Measurements from ENCODE around the gene MED12. TPM values are rescaled to one million over a fixed set of nuclear protein-coding genes. Genes with fewer than 3 reads are reported as not detected.

MED12 gene
- total and polyA plus RNA-seq, 2 experiments from 2014 or later: 7.1 to 40.6 TPM

DNA sequence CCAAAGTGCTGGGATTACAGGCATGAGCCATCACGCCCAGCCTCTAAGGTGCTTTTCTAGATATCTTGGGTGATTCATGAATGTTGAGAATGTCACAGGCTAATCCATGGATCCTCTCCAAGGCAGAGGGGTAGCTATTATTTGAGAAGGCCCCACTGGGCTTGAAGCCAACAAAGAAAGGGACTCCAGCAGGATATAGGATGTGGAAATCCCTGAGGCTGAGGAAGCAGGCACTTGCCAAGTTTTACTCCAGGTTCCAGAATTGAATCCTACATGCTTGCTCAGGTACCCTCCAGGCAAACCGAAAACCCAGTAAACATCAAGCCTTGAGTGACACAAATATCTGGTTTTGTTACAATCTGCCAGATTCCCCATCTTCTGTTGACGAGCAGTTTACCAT lies 42.1 kb downstream of the MED12 start:
- peaks cover 2% of the 10 kb centered on the region for H3K27me3 Mint-ChIP-seq (ENCODE audit: insufficient read depth, low read depth, poor library complexity)
- Histone ChIP-seq H3K9me2 (ENCODE audit: insufficient read depth) (no peaks in the 10 kb centered on the region), H3K27ac (ENCODE audit: low read depth) (no peak overlapping the region), H3F3A (replicated peaks; ENCODE audit: low read depth) (no peaks in the 10 kb centered on the region), H3K79me2 (replicated peaks; ENCODE audit: insufficient read depth) (no peaks in the 10 kb centered on the region), H3K36me3 (ENCODE audit: insufficient read depth) (no peaks in the 10 kb centered on the region), H3K4me2 (no peak overlapping the region), H3K4me3 (no peak overlapping the region), H3K27me3 (ENCODE audit: insufficient read depth) (no peaks in the 10 kb centered on the region), H3K4me1 (ENCODE audit: insufficient read depth) (no peaks in the 10 kb centered on the region), H2AFZ (no peak overlapping the region), H4K20me1 (replicated peaks; ENCODE audit: insufficient read depth) (no peaks in the 10 kb centered on the region)
- no peak overlapping the region for H3K4me3 Mint-ChIP-seq
- no peak overlapping the region for H3K27ac Mint-ChIP-seq
- no peak for ATAC-seq
- peaks cover 11% of the 10 kb centered on the region; the same call in 1 of the 3 replicates for H3K36me3 Mint-ChIP-seq (ENCODE audit: low read depth)
- H3K4me1 Mint-ChIP-seq: peaks cover 11% of the 10 kb centered on the region; the same call in 2 of the 3 replicates
- no peaks in the 10 kb centered on the region for H3K9me3 Mint-ChIP-seq
- no peak for DNase-seq (ENCODE audit: low spot score)
- TF ChIP-seq CREB1 (CRISPR knock-in tag; IDR thresholded peaks at IDR 0.05; ENCODE audit: low read depth) (no peak), ZNF331 (CRISPR knock-in tag; IDR thresholded peaks at IDR 0.05; ENCODE audit: low read depth) (no peak), EZH2phosphoT487 (IDR thresholded peaks at IDR 0.05; ENCODE audit: unreplicated experiment) (no peak), STAT1 (IDR thresholded peaks at IDR 0.05; ENCODE audit: unreplicated experiment) (no peak), CTCF (conservative IDR thresholded peaks at IDR 0.05; ENCODE audit: low read depth in 2 of 2) (no peak), EZH2 (IDR thresholded peaks at IDR 0.05; ENCODE audit: low read depth, unreplicated experiment) (no peak), ETS1 (IDR thresholded peaks at IDR 0.05) (no peak), ZNF114 (CRISPR knock-in tag; IDR thresholded peaks at IDR 0.05) (no peak), JUNB (IDR thresholded peaks at IDR 0.05; ENCODE audit: unreplicated experiment) (no peak), NANOG (IDR thresholded peaks at IDR 0.05; ENCODE audit: borderline replicate concordance) (no peak), POLR2AphosphoS5 (IDR thresholded peaks at IDR 0.05; ENCODE audit: low read depth) (no peak)
- TF ChIP-seq, protein P1, sequence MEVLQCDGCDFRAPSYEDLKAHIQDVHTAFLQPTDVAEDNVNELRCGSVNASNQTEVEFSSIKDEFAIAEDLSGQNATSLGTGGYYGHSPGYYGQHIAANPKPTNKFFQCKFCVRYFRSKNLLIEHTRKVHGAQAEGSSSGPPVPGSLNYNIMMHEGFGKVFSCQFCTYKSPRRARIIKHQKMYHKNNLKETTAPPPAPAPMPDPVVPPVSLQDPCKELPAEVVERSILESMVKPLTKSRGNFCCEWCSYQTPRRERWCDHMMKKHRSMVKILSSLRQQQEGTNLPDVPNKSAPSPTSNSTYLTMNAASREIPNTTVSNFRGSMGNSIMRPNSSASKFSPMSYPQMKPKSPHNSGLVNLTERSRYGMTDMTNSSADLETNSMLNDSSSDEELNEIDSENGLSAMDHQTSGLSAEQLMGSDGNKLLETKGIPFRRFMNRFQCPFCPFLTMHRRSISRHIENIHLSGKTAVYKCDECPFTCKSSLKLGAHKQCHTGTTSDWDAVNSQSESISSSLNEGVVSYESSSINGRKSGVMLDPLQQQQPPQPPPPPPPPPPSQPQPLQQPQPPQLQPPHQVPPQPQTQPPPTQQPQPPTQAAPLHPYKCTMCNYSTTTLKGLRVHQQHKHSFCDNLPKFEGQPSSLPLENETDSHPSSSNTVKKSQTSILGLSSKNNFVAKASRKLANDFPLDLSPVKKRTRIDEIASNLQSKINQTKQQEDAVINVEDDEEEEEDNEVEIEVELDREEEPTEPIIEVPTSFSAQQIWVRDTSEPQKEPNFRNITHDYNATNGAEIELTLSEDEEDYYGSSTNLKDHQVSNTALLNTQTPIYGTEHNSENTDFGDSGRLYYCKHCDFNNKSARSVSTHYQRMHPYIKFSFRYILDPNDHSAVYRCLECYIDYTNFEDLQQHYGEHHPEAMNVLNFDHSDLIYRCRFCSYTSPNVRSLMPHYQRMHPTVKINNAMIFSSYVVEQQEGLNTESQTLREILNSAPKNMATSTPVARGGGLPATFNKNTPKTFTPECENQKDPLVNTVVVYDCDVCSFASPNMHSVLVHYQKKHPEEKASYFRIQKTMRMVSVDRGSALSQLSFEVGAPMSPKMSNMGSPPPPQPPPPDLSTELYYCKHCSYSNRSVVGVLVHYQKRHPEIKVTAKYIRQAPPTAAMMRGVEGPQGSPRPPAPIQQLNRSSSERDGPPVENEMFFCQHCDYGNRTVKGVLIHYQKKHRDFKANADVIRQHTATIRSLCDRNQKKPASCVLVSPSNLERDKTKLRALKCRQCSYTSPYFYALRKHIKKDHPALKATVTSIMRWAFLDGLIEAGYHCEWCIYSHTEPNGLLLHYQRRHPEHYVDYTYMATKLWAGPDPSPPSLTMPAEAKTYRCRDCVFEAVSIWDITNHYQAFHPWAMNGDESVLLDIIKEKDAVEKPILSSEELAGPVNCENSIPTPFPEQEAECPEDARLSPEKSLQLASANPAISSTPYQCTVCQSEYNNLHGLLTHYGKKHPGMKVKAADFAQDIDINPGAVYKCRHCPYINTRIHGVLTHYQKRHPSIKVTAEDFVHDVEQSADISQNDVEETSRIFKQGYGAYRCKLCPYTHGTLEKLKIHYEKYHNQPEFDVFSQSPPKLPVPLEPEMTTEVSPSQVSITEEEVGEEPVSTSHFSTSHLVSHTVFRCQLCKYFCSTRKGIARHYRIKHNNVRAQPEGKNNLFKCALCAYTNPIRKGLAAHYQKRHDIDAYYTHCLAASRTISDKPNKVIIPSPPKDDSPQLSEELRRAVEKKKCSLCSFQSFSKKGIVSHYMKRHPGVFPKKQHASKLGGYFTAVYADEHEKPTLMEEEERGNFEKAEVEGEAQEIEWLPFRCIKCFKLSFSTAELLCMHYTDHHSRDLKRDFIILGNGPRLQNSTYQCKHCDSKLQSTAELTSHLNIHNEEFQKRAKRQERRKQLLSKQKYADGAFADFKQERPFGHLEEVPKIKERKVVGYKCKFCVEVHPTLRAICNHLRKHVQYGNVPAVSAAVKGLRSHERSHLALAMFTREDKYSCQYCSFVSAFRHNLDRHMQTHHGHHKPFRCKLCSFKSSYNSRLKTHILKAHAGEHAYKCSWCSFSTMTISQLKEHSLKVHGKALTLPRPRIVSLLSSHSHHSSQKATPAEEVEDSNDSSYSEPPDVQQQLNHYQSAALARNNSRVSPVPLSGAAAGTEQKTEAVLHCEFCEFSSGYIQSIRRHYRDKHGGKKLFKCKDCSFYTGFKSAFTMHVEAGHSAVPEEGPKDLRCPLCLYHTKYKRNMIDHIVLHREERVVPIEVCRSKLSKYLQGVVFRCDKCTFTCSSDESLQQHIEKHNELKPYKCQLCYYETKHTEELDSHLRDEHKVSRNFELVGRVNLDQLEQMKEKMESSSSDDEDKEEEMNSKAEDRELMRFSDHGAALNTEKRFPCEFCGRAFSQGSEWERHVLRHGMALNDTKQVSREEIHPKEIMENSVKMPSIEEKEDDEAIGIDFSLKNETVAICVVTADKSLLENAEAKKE (CRISPR knock-in tag; IDR thresholded peaks at IDR 0.05): no peak
- TF ChIP-seq, protein P2, sequence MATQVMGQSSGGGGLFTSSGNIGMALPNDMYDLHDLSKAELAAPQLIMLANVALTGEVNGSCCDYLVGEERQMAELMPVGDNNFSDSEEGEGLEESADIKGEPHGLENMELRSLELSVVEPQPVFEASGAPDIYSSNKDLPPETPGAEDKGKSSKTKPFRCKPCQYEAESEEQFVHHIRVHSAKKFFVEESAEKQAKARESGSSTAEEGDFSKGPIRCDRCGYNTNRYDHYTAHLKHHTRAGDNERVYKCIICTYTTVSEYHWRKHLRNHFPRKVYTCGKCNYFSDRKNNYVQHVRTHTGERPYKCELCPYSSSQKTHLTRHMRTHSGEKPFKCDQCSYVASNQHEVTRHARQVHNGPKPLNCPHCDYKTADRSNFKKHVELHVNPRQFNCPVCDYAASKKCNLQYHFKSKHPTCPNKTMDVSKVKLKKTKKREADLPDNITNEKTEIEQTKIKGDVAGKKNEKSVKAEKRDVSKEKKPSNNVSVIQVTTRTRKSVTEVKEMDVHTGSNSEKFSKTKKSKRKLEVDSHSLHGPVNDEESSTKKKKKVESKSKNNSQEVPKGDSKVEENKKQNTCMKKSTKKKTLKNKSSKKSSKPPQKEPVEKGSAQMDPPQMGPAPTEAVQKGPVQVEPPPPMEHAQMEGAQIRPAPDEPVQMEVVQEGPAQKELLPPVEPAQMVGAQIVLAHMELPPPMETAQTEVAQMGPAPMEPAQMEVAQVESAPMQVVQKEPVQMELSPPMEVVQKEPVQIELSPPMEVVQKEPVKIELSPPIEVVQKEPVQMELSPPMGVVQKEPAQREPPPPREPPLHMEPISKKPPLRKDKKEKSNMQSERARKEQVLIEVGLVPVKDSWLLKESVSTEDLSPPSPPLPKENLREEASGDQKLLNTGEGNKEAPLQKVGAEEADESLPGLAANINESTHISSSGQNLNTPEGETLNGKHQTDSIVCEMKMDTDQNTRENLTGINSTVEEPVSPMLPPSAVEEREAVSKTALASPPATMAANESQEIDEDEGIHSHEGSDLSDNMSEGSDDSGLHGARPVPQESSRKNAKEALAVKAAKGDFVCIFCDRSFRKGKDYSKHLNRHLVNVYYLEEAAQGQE (IDR thresholded peaks at IDR 0.05; ENCODE audit: unreplicated experiment): no peak

All from GM23338 (cell line).